Cardiac muscle cell (in vitro differentiated cells and primary cell): ENCODE data around the gene TAF1A. TPM values are rescaled to one million over a fixed set of nuclear protein-coding genes. Genes with fewer than 3 reads are reported as not detected.

ENCODE experiments used
- DNase-seq, 2 donors: peaks; one replicate each; pipeline versions ENCODE4 v3.0.0 to v3.0.0-alpha.2; 2010 to 2017; ENCODE audit warnings: low read depth in 1 of 2, low spot score in 1 of 2
- H3K27ac ChIP-seq: fragments of 200-600 bp; sonication (generic); 2 replicates; pipeline ENCODE4 v1.5.1; 2016
- H3K27me3 ChIP-seq: fragments of 200-600 bp; sonication (generic); 2 replicates; pipeline ENCODE4 v1.6.0; 2016; ENCODE audit warnings: control low read depth
- H3K36me3 ChIP-seq: fragments of 200-600 bp; sonication (generic); 2 replicates; pipeline ENCODE4 v1.5.1; 2016; ENCODE audit warnings: control low read depth
- H3K4me1 ChIP-seq: fragments of 200-600 bp; sonication (generic); 2 replicates; pipeline ENCODE4 v1.8.1; 2017; ENCODE audit warnings: low read depth, mild to moderate bottlenecking, mixed run types
- H3K4me3 ChIP-seq: fragments of 200-600 bp; sonication (generic); 2 replicates; pipeline ENCODE4 v1.5.1; 2016; ENCODE audit warnings: mild to moderate bottlenecking
- H3K9me3 ChIP-seq: fragments of 200-600 bp; sonication (generic); 2 replicates; pipeline ENCODE4 v1.5.1; 2017; ENCODE audit warnings: low read depth, mild to moderate bottlenecking, control low read depth
- polyA plus RNA-seq: library from polyadenylated mRNA; unstranded; fragments of >200 nt; fragmentation: Nextera tagmentation; extraction: Ambion mirVana; gene quantifications from 2 replicates; pipeline ENCODE4 v1.2.1, GENCODE V29; 2016
- total RNA-seq: library from RNA; depleted of rRNA; stranded (reverse); fragments of >200 nt; gene quantifications from 2 replicates; pipeline ENCODE4 v1.2.3, GENCODE V29; 2016
- TF ChIP-seq, protein P1 (sequence below): IDR thresholded peaks from 2 replicates; pipeline ENCODE4 v1.5.1; 2012; ENCODE audit warnings: low read depth, mild to moderate bottlenecking, low read length

The TAF1A gene
- total and polyA plus RNA-seq, 2 experiments from 2014 or later: 3.9 to 5.0 TPM

DNA sequence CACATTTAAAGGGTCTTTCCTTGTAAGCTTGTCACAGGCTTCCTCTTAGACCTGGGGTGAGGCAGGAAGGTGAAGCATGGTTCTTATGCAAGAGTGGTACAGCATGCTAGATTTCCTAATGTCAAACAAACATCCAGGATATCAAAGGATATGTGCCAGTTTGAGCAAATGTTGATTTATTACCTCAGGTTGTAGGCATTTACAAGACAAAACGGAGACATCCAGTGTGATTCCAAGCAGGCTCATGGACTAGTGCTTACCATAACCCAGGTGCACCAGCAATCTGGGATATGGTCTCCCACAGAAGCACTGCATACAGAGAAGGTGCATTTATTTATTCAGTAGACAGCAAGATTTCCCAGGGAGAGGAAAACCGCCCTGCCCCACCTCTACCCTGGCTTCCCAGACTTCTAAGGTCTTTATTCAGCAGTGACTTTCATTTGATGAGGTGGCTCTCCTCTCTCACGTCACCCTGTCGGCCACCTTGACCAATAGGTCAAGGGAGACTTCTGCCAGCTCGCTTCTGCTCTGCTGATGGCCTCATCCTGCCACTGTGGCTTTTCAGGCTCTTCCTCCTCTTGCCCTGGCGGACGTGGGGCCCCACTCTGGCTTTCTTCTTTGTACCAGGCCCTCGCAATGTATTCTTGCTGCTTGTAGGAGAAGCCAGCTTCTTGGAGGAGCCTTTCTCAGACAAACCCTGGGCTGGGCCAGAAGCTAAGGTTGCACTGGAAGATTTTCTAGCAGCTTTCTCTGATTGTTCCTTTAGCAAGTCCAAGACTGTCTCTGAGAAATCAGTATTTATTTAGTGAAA lies 67.4 kb downstream of the TAF1A start:
- Histone ChIP-seq H3K4me1 (no peaks in the 10 kb centered on the region), H3K9me3 (no peaks in the 10 kb centered on the region), H3K4me3 (no peak overlapping the region), H3K27ac (no peak overlapping the region), H3K27me3 (no peaks in the 10 kb centered on the region), H3K36me3 (no peaks in the 10 kb centered on the region)
- TF ChIP-seq, protein P1, sequence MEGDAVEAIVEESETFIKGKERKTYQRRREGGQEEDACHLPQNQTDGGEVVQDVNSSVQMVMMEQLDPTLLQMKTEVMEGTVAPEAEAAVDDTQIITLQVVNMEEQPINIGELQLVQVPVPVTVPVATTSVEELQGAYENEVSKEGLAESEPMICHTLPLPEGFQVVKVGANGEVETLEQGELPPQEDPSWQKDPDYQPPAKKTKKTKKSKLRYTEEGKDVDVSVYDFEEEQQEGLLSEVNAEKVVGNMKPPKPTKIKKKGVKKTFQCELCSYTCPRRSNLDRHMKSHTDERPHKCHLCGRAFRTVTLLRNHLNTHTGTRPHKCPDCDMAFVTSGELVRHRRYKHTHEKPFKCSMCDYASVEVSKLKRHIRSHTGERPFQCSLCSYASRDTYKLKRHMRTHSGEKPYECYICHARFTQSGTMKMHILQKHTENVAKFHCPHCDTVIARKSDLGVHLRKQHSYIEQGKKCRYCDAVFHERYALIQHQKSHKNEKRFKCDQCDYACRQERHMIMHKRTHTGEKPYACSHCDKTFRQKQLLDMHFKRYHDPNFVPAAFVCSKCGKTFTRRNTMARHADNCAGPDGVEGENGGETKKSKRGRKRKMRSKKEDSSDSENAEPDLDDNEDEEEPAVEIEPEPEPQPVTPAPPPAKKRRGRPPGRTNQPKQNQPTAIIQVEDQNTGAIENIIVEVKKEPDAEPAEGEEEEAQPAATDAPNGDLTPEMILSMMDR: no peak
- no peak for DNase-seq

DNA sequence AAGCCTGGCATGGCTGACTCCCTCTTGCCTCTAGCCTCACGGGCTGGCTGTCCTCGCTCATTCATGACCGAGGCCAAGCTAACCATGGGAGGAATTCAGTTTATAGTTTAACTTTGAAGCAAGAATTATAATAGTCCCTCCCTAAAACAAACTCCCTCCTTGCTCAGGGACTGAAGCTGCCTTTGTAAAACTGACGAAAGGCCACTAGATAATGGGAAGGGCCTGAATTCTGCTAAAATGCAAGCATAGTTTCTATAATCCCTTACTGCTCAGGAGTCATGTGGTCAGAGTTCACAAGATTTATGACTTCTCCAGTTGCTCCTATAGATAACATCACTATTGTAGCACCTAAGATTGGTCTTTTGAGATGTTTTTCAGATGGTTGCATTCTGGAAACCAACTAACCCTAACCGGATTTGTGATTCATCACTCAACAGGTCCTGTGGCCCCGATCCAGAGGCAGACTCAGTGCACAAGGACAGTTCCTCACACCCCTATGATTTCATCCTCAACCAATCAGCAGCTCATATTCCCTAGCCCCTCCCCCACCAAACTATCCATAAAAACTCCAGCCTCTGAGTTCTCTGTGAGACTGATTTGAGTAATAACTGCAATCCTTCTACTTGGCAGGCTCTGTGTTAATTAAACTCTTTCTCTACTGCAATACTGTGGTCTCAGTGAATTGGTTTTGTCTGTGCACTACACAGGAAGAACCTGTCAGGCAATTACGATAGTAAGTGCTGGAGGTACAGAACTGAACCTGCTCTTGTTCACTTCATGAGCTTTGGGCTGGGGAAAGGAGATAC lies 68.2 kb downstream of the TAF1A start:
- no peaks in the 10 kb centered on the region for H3K27me3 ChIP-seq
- H3K4me3 ChIP-seq: no peak overlapping the region
- H3K36me3 ChIP-seq: no peaks in the 10 kb centered on the region
- peak in 1 of 2 donors; percentile 72 for DNase-seq
- H3K4me1 ChIP-seq: no peaks in the 10 kb centered on the region
- no peak overlapping the region for H3K27ac ChIP-seq
- TF ChIP-seq, protein P1: no peak
- H3K9me3 ChIP-seq: no peaks in the 10 kb centered on the region

Other genes starting within 250 kb of the TAF1A start
- 0.21 TPM in 1 of 2 replicates, not detected in the other for gene HHIPL2, start 41.8 kb downstream of the TAF1A start, total RNA-seq
- gene HHIPL2, start 41.8 kb downstream of the TAF1A start, polyA plus RNA-seq: 0.38 TPM in 1 of 2 replicates, not detected in the other
- gene MIA3, start 28.2 kb upstream of the TAF1A start, total RNA-seq: 29.3 and 38.5 TPM in 2 replicates
- gene MIA3, start 28.2 kb upstream of the TAF1A start, polyA plus RNA-seq: 32.9 and 53.8 TPM in 2 replicates
- gene AIDA, start 122.6 kb upstream of the TAF1A start, total RNA-seq: 15.2 and 16.7 TPM in 2 replicates
- gene AIDA, start 122.6 kb upstream of the TAF1A start, polyA plus RNA-seq: 28.7 and 37.4 TPM in 2 replicates
- gene BROX, start 122.6 kb upstream of the TAF1A start, total RNA-seq: 25.3 and 26.6 TPM in 2 replicates
- gene BROX, start 122.6 kb upstream of the TAF1A start, polyA plus RNA-seq: 16.3 and 21.8 TPM in 2 replicates
- gene FAM177B, start 147.3 kb upstream of the TAF1A start, total RNA-seq: not detected in 2 replicates
- gene FAM177B, start 147.3 kb upstream of the TAF1A start, polyA plus RNA-seq: not detected in 2 replicates
- 6.4 and 10.4 TPM in 2 replicates for gene DISP1, start 225.1 kb upstream of the TAF1A start, total RNA-seq
- gene DISP1, start 225.1 kb upstream of the TAF1A start, polyA plus RNA-seq: 7.0 and 10.7 TPM in 2 replicates